B cell (primary cell): ENCODE data around the gene KRT20. TPM values are rescaled to one million over a fixed set of nuclear protein-coding genes. Genes with fewer than 3 reads are reported as not detected.

Experiments
- ATAC-seq: fragments of 200-7000 bp; cut with Tn5 transposase; one replicate; pipeline ENCODE4 v1.10.0; 2021; ENCODE audit warnings: low read depth, mild to moderate bottlenecking, moderate number of reproducible peaks, moderate library complexity
- CTCF ChIA-PET: fragments of 350-600 bp; sonication (Branson Sonifier 250); formaldehyde crosslinking; loops from one replicate; lab custom pipeline; 2021; ENCODE audit warnings: antibody characterized with exemption, inconsistent platforms; lab: Charles Lee
- POLR2A ChIA-PET: fragments of 350-600 bp; sonication (Branson Sonifier 250); formaldehyde crosslinking; loops from one replicate; lab custom pipeline; 2021; ENCODE audit warnings: antibody characterized with exemption; lab: Charles Lee
- DNase-seq: peaks from one replicate; pipeline ENCODE4 v3.0.0; 2013
- H2AFZ ChIP-seq: 2 replicates; pipeline ENCODE4 v1.6.1; 2012; ENCODE audit warnings: mild to moderate bottlenecking, low read depth, low read length; ENCODE audit not compliant: insufficient read depth, poor library complexity, severe bottlenecking
- H3K27ac ChIP-seq, 2 donors: 1 replicate in 1 of 2; 2 replicates in 1 of 2; pipeline ENCODE4 v1.5.1; 2012 to 2013; ENCODE audit warnings: low read length in 2 of 2, mild to moderate bottlenecking in 2 of 2, moderate library complexity in 1 of 2
- H3K27me3 ChIP-seq, 4 experiments: fragments of 200-600 bp in 1 of 4; sonication (generic) in 1 of 4; replicated peaks in 1 of 4; 1 replicate in 2 of 4; 2 replicates in 2 of 4; pipeline versions ENCODE4 v1.6.1 to v1.7.0; 2013 to 2016; ENCODE audit warnings: low read length in 3 of 4, mild to moderate bottlenecking in 2 of 4, mixed read lengths in 1 of 4, moderate library complexity in 1 of 4; ENCODE audit not compliant: insufficient read depth in 4 of 4, control insufficient read depth in 3 of 4; ENCODE audit errors: control extremely low read depth in 1 of 4
- H3K36me3 ChIP-seq, 2 experiments: replicated peaks in 1 of 2; 1 replicate in 1 of 2; 2 replicates in 1 of 2; pipeline versions ENCODE4 v1.6.1 to v1.7.1; 2013; ENCODE audit warnings: low read length in 1 of 2; ENCODE audit not compliant: insufficient read depth in 2 of 2, control insufficient read depth in 1 of 2; ENCODE audit errors: control extremely low read depth in 1 of 2, extremely low read depth in 1 of 2
- H3K4me1 ChIP-seq, 2 donors: fragments of 200-600 bp in 1 of 2; sonication (generic) in 1 of 2; 1 replicate in 1 of 2; 2 replicates in 1 of 2; pipeline versions ENCODE4 v1.5.1 to v1.6.1; 2013 to 2017; ENCODE audit warnings: low read length in 2 of 2; ENCODE audit not compliant: control insufficient read depth in 2 of 2, insufficient read depth in 2 of 2
- H3K4me2 ChIP-seq: replicated peaks from 2 replicates; pipeline ENCODE3; 2012; ENCODE audit warnings: mild to moderate bottlenecking, low read depth, low read length; ENCODE audit not compliant: poor library complexity, severe bottlenecking
- H3K4me3 ChIP-seq, 5 experiments: fragments of 200-600 bp in 1 of 5; sonication (generic) in 1 of 5; 1 replicate in 3 of 5; 2 replicates in 2 of 5; pipeline versions ENCODE4 v1.5.1 to v1.7.0; 2011 to 2016; ENCODE audit warnings: low read length in 4 of 5, mild to moderate bottlenecking in 4 of 5, low read depth in 2 of 5, control low read depth in 1 of 5, moderate library complexity in 1 of 5; ENCODE audit not compliant: insufficient read depth in 1 of 5; ENCODE audit errors: control extremely low read depth in 1 of 5, extremely low read depth in 1 of 5
- H3K79me2 ChIP-seq: fragments of 200-600 bp; sonication (generic); one replicate; pipeline ENCODE4 v1.6.0; 2016; ENCODE audit warnings: low read length; ENCODE audit not compliant: control insufficient read depth, insufficient read depth
- H3K9ac ChIP-seq: fragments of 200-600 bp; sonication (generic); 2 replicates; pipeline ENCODE4 v1.6.1; 2017; ENCODE audit warnings: mild to moderate bottlenecking, low read length, moderate library complexity
- H3K9me3 ChIP-seq, 3 donors: one replicate each; pipeline versions ENCODE4 v1.6.1 to v1.7.1; 2013; ENCODE audit warnings: low read length in 2 of 3; ENCODE audit not compliant: control insufficient read depth in 2 of 3, insufficient read depth in 1 of 3; ENCODE audit errors: control extremely low read depth in 1 of 3
- H4K20me1 ChIP-seq: 2 replicates; pipeline ENCODE4 v1.6.0; 2012; ENCODE audit warnings: mild to moderate bottlenecking, low read length; ENCODE audit not compliant: insufficient read depth, control insufficient read depth, poor library complexity, severe bottlenecking
- H3K27ac Mint-ChIP-seq: one replicate; pipeline ENCODE4 v1.8.0; 2021; ENCODE audit warnings: mixed read lengths
- H3K27me3 Mint-ChIP-seq: one replicate; pipeline ENCODE4 v1.8.0; 2021; ENCODE audit warnings: mixed read lengths
- H3K4me1 Mint-ChIP-seq: one replicate; pipeline ENCODE4 v1.8.0; 2021; ENCODE audit warnings: mixed read lengths
- H3K4me3 Mint-ChIP-seq: one replicate; pipeline ENCODE4 v1.8.0; 2021; ENCODE audit warnings: mixed read lengths
- H3K9me3 Mint-ChIP-seq: one replicate; pipeline ENCODE4 v1.8.0; 2022; ENCODE audit warnings: mixed read lengths; ENCODE audit not compliant: insufficient read depth
- EZH2 ChIP-seq: IDR thresholded peaks from 2 replicates; pipeline ENCODE4 v1.6.1; 2012; ENCODE audit warnings: borderline replicate concordance, low read depth, mild to moderate bottlenecking, moderate library complexity, low read length; ENCODE audit not compliant: insufficient read depth, poor library complexity, severe bottlenecking
- WGBS: methylation state at CpG from one replicate; pipeline ENCODE4 v1.1.5; 2013; ENCODE audit warnings: missing lambda C conversion rate; ENCODE audit not compliant: insufficient coverage; 5-methylcytosine and 5-hydroxymethylcytosine counted together
- intact Hi-C: fragments of 100-400 bp; cut with micrococcal nuclease; formaldehyde crosslinking; loops from one replicate; pipeline ENCODE4 v1.10.0; 2022
- polyA plus RNA-seq: library from polyadenylated mRNA; depleted of rRNA; stranded (reverse); fragments of >200 nt; gene quantifications from 2 replicates; pipeline ENCODE4 v1.2.3, GENCODE V29; 2012
- total RNA-seq, 2 donors: library from RNA; stranded (reverse); fragments of 120-200 nt in 1 of 2; gene quantifications; 1 replicate in 1 of 2; 2 replicates in 1 of 2; pipeline versions ENCODE4 v1.2.3 to v1.2.4, GENCODE V29; 2013 to 2022
- TF ChIP-seq, protein P1 (sequence below): fragments of 200-600 bp; IDR thresholded peaks from one replicate; pipeline ENCODE4 v1.8.0; 2022; ENCODE audit warnings: antibody characterized with exemption, mild to moderate bottlenecking

Gene KRT20
- total and polyA plus RNA-seq, 2 donors (not counting 1 experiment from before 2014, with no cell fraction given): not detected

DNA sequence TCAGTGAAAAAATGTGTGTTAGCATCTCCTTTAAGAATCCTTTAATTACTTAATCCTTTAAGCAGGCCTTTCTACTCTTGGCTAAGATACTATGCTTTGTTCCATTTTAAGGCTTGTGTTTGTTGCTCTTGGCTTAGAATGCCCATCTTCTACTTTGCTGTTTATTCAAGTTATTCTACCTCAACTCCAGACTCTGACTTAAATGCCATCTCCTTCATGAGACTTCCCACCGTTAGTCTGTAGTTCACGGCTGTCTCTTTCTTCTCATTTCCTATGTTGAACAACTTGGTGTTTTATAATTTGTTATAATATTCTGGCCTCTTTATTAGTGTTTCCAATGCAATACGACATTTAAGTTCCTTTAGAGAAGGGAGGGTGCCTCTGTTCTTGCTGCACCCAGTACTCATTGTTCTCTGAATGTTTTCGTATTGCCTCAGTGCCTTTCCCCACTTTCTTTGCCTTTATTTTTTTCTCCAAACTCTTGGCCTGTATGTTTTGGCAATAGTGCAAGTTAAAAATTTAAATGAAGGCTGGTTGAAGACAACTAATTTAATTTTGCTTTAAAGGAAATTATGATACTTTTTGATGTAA lies 56.5 kb downstream of the KRT20 start:
- DNase-seq (no peak), ATAC-seq (no peak)
- ChIA-PET POLR2A (no interaction called here), CTCF (no interaction called here)
- Mint-ChIP-seq H3K27ac (no peak overlapping the region), H3K9me3 (peaks cover 3% of the 10 kb centered on the region), H3K4me1 (peaks cover under 1% of the 10 kb centered on the region), H3K4me3 (no peak overlapping the region), H3K27me3 (peaks cover 26% of the 10 kb centered on the region)
- H3K4me2 ChIP-seq: no peak overlapping the region
- H3K4me1 ChIP-seq: no peaks in the 10 kb centered on the region
- TF ChIP-seq, protein P1, sequence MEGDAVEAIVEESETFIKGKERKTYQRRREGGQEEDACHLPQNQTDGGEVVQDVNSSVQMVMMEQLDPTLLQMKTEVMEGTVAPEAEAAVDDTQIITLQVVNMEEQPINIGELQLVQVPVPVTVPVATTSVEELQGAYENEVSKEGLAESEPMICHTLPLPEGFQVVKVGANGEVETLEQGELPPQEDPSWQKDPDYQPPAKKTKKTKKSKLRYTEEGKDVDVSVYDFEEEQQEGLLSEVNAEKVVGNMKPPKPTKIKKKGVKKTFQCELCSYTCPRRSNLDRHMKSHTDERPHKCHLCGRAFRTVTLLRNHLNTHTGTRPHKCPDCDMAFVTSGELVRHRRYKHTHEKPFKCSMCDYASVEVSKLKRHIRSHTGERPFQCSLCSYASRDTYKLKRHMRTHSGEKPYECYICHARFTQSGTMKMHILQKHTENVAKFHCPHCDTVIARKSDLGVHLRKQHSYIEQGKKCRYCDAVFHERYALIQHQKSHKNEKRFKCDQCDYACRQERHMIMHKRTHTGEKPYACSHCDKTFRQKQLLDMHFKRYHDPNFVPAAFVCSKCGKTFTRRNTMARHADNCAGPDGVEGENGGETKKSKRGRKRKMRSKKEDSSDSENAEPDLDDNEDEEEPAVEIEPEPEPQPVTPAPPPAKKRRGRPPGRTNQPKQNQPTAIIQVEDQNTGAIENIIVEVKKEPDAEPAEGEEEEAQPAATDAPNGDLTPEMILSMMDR: no peak
- no peak for TF ChIP-seq EZH2
- H3K4me3 ChIP-seq: no peak overlapping the region
- intact Hi-C loops: no loop called here
- no peaks in the 10 kb centered on the region for H3K9me3 ChIP-seq
- no peak overlapping the region for H2AFZ ChIP-seq
- no peaks in the 10 kb centered on the region for H3K36me3 ChIP-seq
- H4K20me1 ChIP-seq: no peaks in the 10 kb centered on the region
- no peak overlapping the region for H3K9ac ChIP-seq
- H3K27me3 ChIP-seq: peaks cover 0 to 3% (median 0%) of the 10 kb centered on the region in 4 experiments
- no CpG with 5 or more reads among the region's 4 CpGs for WGBS
- H3K79me2 ChIP-seq: peaks cover 15% of the 10 kb centered on the region
- H3K27ac ChIP-seq: no peak overlapping the region

DNA sequence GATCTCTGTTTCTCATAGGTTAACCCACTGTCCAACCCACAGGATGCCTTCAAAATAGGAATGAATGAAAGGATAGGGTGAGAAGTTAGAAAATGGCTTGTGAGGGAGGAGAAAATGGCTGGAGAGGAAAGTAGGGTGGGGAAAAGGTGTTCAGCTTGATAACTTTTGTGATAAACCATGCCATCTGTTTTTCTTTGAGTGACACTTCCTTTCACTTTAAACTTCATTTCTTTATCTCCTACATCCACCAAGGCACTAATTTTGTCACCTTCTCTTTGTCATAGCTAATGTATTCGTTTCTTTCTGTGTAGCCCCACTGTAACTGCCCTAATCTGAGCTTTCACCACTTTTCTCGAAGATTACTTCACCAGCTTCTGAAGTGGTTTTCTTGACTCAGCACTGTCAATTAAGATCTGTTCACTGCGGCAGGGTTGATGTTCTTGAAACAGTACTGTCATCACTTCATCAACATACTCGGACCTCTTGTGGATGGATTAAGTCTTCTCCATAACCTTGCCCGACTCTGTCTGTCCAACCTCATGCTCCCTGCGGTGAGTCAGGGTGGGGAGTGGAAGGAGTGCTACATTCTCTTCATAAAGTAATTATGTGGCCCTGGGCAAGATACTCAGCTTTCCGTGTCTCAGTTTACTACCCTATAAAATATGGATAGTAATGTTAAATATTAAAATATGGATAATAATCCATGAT lies 57.1 kb downstream of the KRT20 start:
- Histone ChIP-seq H3K4me3 (no peak overlapping the region), H3K9me3 (no peaks in the 10 kb centered on the region), H3K27me3 (peaks cover 0 to 3% (median 0%) of the 10 kb centered on the region in 4 experiments), H3K4me2 (no peak overlapping the region), H3K4me1 (no peaks in the 10 kb centered on the region), H3K36me3 (no peaks in the 10 kb centered on the region), H2AFZ (no peak overlapping the region), H4K20me1 (no peaks in the 10 kb centered on the region), H3K79me2 (peaks cover 15% of the 10 kb centered on the region), H3K27ac (no peak overlapping the region), H3K9ac (no peak overlapping the region)
- POLR2A ChIA-PET: no interaction called here
- H3K27ac Mint-ChIP-seq: no peak overlapping the region
- peaks cover 26% of the 10 kb centered on the region for H3K27me3 Mint-ChIP-seq
- intact Hi-C loops: no loop called here
- 29% methylated on average over 1 of the region's 7 CpGs for WGBS
- no peak for DNase-seq
- no peak for ATAC-seq
- H3K4me1 Mint-ChIP-seq: peaks cover 1% of the 10 kb centered on the region
- CTCF ChIA-PET: no interaction called here
- H3K9me3 Mint-ChIP-seq: peaks cover 3% of the 10 kb centered on the region
- TF ChIP-seq EZH2: no peak
- TF ChIP-seq, protein P1: no peak
- no peak overlapping the region for H3K4me3 Mint-ChIP-seq
